GM18505 (cell line): ENCODE measurements around the gene CHD6.

Experiments
- ATAC-seq: cut with Tn5 transposase; IDR thresholded peaks from one replicate; pipeline ENCODE4 v1.9.1; 2021; ENCODE audit not compliant: unreplicated experiment
- POLR2A ChIP-seq: IDR thresholded peaks from 4 replicates; pipeline ENCODE4 v1.6.1; 2011; ENCODE audit warnings: borderline replicate concordance; ENCODE audit not compliant: insufficient read depth, insufficient read length; ENCODE audit errors: extremely low read depth

The CHD6 gene

GRCh38 chr20:41638456-41638855, 20.3 kb upstream of the CHD6 start:
- no peak for TF ChIP-seq POLR2A
- no peak for ATAC-seq

GRCh38 chr20:41635158-41635557, 17.0 kb upstream of the CHD6 start:
- ATAC-seq, result no peak
- TF ChIP-seq POLR2A, result no peak

- no peak for ATAC-seq
Observed at GRCh38 chr20:41632896-41633295, 14.7 kb upstream of the CHD6 start.

GRCh38 chr20:41631826-41632225, 13.6 kb upstream of the CHD6 start:
- no peak for ATAC-seq
- TF ChIP-seq POLR2A, result no peak

More at GRCh38 chr20:41632896-41633295, 14.7 kb upstream of the CHD6 start:
- no peak for TF ChIP-seq POLR2A

GRCh38 chr20:41630846-41631245, 12.7 kb upstream of the CHD6 start:
- TF ChIP-seq POLR2A, result no peak
- ATAC-seq, result no peak

GRCh38 chr20:41627611-41628244, 9.6 kb upstream of the CHD6 start:
- no peak for TF ChIP-seq POLR2A

GRCh38 chr20:41627001-41627495, 8.9 kb upstream of the CHD6 start:
- TF ChIP-seq POLR2A, result no peak
- no peak for ATAC-seq

More at GRCh38 chr20:41627611-41628244, 9.6 kb upstream of the CHD6 start:
- ATAC-seq, result no peak

GRCh38 chr20:41623625-41624375, 5.6 kb upstream of the CHD6 start:
- ATAC-seq, result no peak
- no peak for TF ChIP-seq POLR2A

GRCh38 chr20:41622584-41622983, 4.4 kb upstream of the CHD6 start:
- ATAC-seq, result no peak
- no peak for TF ChIP-seq POLR2A

- TF ChIP-seq POLR2A, result no peak
- no peak for ATAC-seq
Observed at GRCh38 chr20:41621971-41622370, 3.8 kb upstream of the CHD6 start.

- TF ChIP-seq POLR2A, result no peak
- no peak for ATAC-seq
Observed at GRCh38 chr20:41621421-41621820, 3.2 kb upstream of the CHD6 start.

GRCh38 chr20:41619360-41620100, 1.4 kb upstream of the CHD6 start:
- no peak for ATAC-seq
- TF ChIP-seq POLR2A, result no peak

- no peak for TF ChIP-seq POLR2A
- ATAC-seq, result no peak
Observed at GRCh38 chr20:41618807-41619311, 682 bp upstream of the CHD6 start.
